IPS-15b (cell line): ENCODE measurements around the gene ZDHHC17.

Experiments used
- H3K27me3 ChIP-seq: one replicate; pipeline ENCODE4 v1.6.1; 2013; ENCODE audit warnings: low read length; ENCODE audit not compliant: control insufficient read depth, insufficient read depth
- H3K36me3 ChIP-seq: one replicate; pipeline ENCODE4 v1.6.1; 2013; ENCODE audit warnings: low read length; ENCODE audit not compliant: control insufficient read depth, insufficient read depth
- H3K4me1 ChIP-seq: one replicate; pipeline ENCODE4 v1.6.1; 2013; ENCODE audit warnings: mild to moderate bottlenecking, low read length; ENCODE audit not compliant: control insufficient read depth, insufficient read depth
- H3K4me3 ChIP-seq: one replicate; pipeline ENCODE4 v1.5.1; 2013; ENCODE audit warnings: low read depth, low read length
- H3K9ac ChIP-seq: one replicate; pipeline ENCODE4 v1.6.1; 2013; ENCODE audit warnings: low read depth, mild to moderate bottlenecking, low read length
- H3K9me3 ChIP-seq: one replicate; pipeline ENCODE4 v1.6.1; 2013; ENCODE audit warnings: mild to moderate bottlenecking, low read length; ENCODE audit not compliant: control insufficient read depth, insufficient read depth

The ZDHHC17 gene

DNA sequence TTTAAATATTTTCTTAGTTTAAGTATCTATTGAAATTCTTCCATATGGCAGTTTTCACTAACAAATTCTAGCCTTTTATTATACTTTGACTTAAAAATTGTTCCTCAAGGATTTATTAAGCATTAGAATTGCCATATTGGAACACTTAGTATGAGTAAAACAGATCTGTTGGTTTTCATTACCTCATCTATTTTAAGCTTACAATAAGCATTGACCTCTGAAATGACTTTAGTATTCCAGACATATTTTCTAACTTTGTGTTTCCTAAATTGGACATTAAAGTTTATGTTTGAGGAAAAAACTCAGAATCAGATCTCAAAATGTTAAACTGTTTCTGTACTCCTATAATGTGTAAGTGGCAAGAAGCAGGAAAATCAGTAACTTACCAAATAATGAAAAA is 66.5 kb downstream of the ZDHHC17 start:
- Histone ChIP-seq H3K27me3 (no peaks in the 10 kb centered on the region), H3K4me1 (no peaks in the 10 kb centered on the region), H3K9ac (no peak overlapping the region), H3K36me3 (peaks cover 4% of the 10 kb centered on the region), H3K9me3 (no peaks in the 10 kb centered on the region), H3K4me3 (no peak overlapping the region)

GRCh38 chr12:76836633-76837032 is 72.7 kb downstream of the ZDHHC17 start:
- no peaks in the 10 kb centered on the region for H3K4me1 ChIP-seq
- H3K4me3 ChIP-seq: no peak overlapping the region
- H3K36me3 ChIP-seq: peaks cover under 1% of the 10 kb centered on the region
- H3K27me3 ChIP-seq: no peaks in the 10 kb centered on the region
- H3K9me3 ChIP-seq: no peaks in the 10 kb centered on the region
- H3K9ac ChIP-seq: no peak overlapping the region

DNA sequence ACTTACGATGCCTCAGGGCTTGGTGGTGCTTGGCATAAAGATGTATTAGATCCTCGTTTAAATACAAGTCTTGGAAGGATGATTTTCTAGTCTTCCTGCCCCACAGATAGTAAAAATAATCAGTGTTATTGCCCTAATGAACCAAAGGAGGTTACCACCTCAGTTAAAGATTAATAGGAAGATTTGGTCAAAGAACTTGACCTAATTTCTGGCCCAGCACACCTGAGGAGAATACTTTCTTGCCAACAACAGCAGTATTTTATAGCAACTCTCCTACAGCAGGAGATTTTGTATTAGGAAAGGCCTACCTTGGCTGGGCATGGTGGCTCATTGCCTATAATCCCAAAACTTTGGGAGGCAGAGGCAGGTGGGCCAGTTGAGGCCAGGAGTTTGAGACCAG is 83.3 kb downstream of the ZDHHC17 start:
- H3K4me3 ChIP-seq: no peak overlapping the region
- H3K36me3 ChIP-seq: no peaks in the 10 kb centered on the region
- no peaks in the 10 kb centered on the region for H3K4me1 ChIP-seq

GRCh38 chr12:76848132-76848531 is 84.2 kb downstream of the ZDHHC17 start:
- Histone ChIP-seq H3K36me3 (no peaks in the 10 kb centered on the region), H3K4me3 (no peak overlapping the region), H3K4me1 (no peaks in the 10 kb centered on the region), H3K9ac (no peak overlapping the region), H3K27me3 (no peaks in the 10 kb centered on the region), H3K9me3 (no peaks in the 10 kb centered on the region)

More for the DNA sequence above, 83.3 kb downstream of the ZDHHC17 start:
- H3K9me3 ChIP-seq: no peaks in the 10 kb centered on the region
- H3K27me3 ChIP-seq: no peaks in the 10 kb centered on the region
- no peak overlapping the region for H3K9ac ChIP-seq

GRCh38 chr12:76852106-76852505 is 88.2 kb downstream of the ZDHHC17 start:
- Histone ChIP-seq H3K4me3 (no peak overlapping the region), H3K36me3 (no peaks in the 10 kb centered on the region), H3K4me1 (no peaks in the 10 kb centered on the region), H3K9me3 (no peaks in the 10 kb centered on the region), H3K27me3 (no peaks in the 10 kb centered on the region), H3K9ac (no peak overlapping the region)

DNA sequence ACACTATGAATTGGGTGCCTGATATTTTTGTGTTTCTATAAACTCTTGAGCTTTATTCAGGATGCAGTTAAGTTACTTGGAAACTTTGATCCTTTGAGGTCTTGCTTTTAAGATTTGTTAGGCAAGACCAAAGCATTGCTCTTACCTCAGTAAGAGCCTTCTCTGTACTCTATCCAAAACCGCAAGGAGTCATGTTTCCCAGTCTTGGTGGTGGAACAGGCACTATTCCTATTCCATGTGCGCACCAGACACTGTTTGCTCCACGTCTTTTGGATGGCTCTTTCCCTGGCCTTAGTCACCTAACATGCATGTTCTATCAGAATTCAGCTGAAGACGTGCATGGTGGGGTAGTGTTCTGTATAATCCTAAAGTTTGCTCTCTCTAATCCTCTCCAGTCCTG is 91.4 kb downstream of the ZDHHC17 start:
- H3K4me1 ChIP-seq: no peaks in the 10 kb centered on the region

GRCh38 chr12:76856018-76856644 is 92.2 kb downstream of the ZDHHC17 start:
- Histone ChIP-seq H3K36me3 (no peaks in the 10 kb centered on the region), H3K4me3 (no peak overlapping the region), H3K9me3 (no peaks in the 10 kb centered on the region), H3K9ac (no peak overlapping the region), H3K27me3 (no peaks in the 10 kb centered on the region), H3K4me1 (no peaks in the 10 kb centered on the region)

More for the DNA sequence above, 91.4 kb downstream of the ZDHHC17 start:
- Histone ChIP-seq H3K27me3 (no peaks in the 10 kb centered on the region), H3K9me3 (no peaks in the 10 kb centered on the region), H3K4me3 (no peak overlapping the region), H3K36me3 (no peaks in the 10 kb centered on the region), H3K9ac (no peak overlapping the region)

- Histone ChIP-seq H3K27me3 (no peaks in the 10 kb centered on the region), H3K9ac (no peak overlapping the region), H3K9me3 (no peaks in the 10 kb centered on the region), H3K36me3 (peaks cover 4% of the 10 kb centered on the region), H3K4me1 (no peaks in the 10 kb centered on the region), H3K4me3 (no peak overlapping the region)
Measured at GRCh38 chr12:76859611-76860010, 95.7 kb downstream of the ZDHHC17 start.

- H3K4me3 ChIP-seq: no peak overlapping the region
- no peaks in the 10 kb centered on the region for H3K27me3 ChIP-seq
- H3K9ac ChIP-seq: no peak overlapping the region
- H3K36me3 ChIP-seq: peaks cover 4% of the 10 kb centered on the region
- H3K4me1 ChIP-seq: peaks cover 2% of the 10 kb centered on the region
- no peaks in the 10 kb centered on the region for H3K9me3 ChIP-seq
Measured at GRCh38 chr12:76860256-76860655, 96.3 kb downstream of the ZDHHC17 start.

- H3K9me3 ChIP-seq: no peaks in the 10 kb centered on the region
- H3K4me3 ChIP-seq: no peak overlapping the region
- H3K27me3 ChIP-seq: no peaks in the 10 kb centered on the region
- peaks cover 4% of the 10 kb centered on the region for H3K36me3 ChIP-seq
- H3K9ac ChIP-seq: no peak overlapping the region
- H3K4me1 ChIP-seq: peaks cover 6% of the 10 kb centered on the region
Measured at GRCh38 chr12:76863005-76863670, 99.2 kb downstream of the ZDHHC17 start.

GRCh38 chr12:76863837-76864236 is 99.9 kb downstream of the ZDHHC17 start:
- H3K4me1 ChIP-seq: peaks cover 6% of the 10 kb centered on the region
- no peaks in the 10 kb centered on the region for H3K9me3 ChIP-seq
- H3K4me3 ChIP-seq: no peak overlapping the region
- H3K9ac ChIP-seq: no peak overlapping the region
- H3K27me3 ChIP-seq: no peaks in the 10 kb centered on the region
- H3K36me3 ChIP-seq: peaks cover 4% of the 10 kb centered on the region

DNA sequence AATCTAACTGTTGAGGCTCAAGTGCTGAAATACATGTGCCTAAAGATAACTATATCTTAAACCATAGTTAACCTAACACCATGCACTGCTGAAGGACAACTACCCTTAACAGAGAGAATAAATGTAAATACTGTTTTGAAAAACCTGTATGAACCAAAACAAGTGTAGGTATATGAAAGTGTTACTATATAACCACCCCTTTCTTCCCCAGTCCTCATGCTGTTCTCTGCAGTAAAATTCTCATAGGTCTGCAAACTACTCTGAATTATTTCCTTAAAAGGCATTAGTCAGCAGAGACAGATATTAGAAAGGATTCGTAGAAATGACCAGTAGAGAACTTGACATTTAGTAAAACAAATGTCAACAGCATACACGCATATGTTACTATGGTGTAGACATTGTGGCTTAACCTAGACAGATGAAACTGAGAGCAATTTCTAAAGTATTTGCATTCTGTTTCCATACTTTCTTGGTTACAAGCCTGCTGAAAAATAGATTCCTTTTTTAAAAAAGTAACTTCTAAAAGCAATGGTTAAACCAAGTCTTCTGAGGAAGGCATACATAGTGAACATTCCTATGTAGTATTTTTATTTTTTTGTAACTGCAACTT is 101.0 kb downstream of the ZDHHC17 start:
- Histone ChIP-seq H3K9ac (no peak overlapping the region), H3K4me1 (peaks cover 6% of the 10 kb centered on the region), H3K4me3 (no peak overlapping the region), H3K9me3 (no peaks in the 10 kb centered on the region), H3K27me3 (no peaks in the 10 kb centered on the region), H3K36me3 (peaks cover 4% of the 10 kb centered on the region)
